GM12878 (cell line): ENCODE results near the gene CSDE1. TPM values are rescaled to one million over a fixed set of nuclear protein-coding genes. Genes with fewer than 3 reads are reported as not detected.

ENCODE experiments used
- ATAC-seq: fragments of 200-7000 bp; cut with Tn5 transposase; 3 replicates; pipeline ENCODE4 v1.9.1; 2020; ENCODE audit warnings: mild to moderate bottlenecking, moderate library complexity
- BruUV-seq: library from RNA; stranded (reverse); fragments of 400-500 nt; replicated peaks from 2 replicates; lab custom pipeline; 2021; lab: Mats Ljungman, UMichigan
- CTCF ChIA-PET: fragments of 300-600 bp; sonication (Branson Sonifier 250); formaldehyde crosslinking; extraction: SDS; loops from one replicate; lab custom pipeline; 2021; ENCODE audit warnings: inconsistent platforms; lab: Yijun Ruan, JAX
- POLR2A ChIA-PET: fragments of 350-600 bp; formaldehyde crosslinking; extraction: SDS; loops from one replicate; lab custom pipeline; 2021; ENCODE audit warnings: inconsistent platforms; lab: Charles Lee
- RAD21 ChIA-PET: fragments of 300-600 bp; sonication (Branson Sonifier 250); formaldehyde crosslinking; loops from one replicate; lab custom pipeline; 2023; ENCODE audit warnings: antibody characterized with exemption; ENCODE audit not compliant: unreplicated experiment; lab: Charles Lee
- SMC1A ChIA-PET: fragments of 300-600 bp; sonication (Branson Sonifier 250); formaldehyde crosslinking; loops from one replicate; lab custom pipeline; 2023; ENCODE audit not compliant: unreplicated experiment, uncharacterized antibody; lab: Charles Lee
- DNase-seq: peaks from one replicate; pipeline ENCODE4 v3.0.0-alpha.2; 2011; ENCODE audit warnings: low read depth, low spot score
- FAIRE-seq: peaks from 3 replicates; lab custom pipeline; 2011; peaks lifted over from hg19 to GRCh38; lab: Jason Lieb, UNC
- H2AFZ ChIP-seq: 2 replicates; pipeline ENCODE4 v1.6.0; 2011; ENCODE audit warnings: low read depth, low read length, control low read depth; ENCODE audit not compliant: control insufficient read depth
- H3K27ac ChIP-seq: 2 replicates; pipeline ENCODE4 v1.5.1; 2011; ENCODE audit warnings: control low read depth; ENCODE audit not compliant: control insufficient read depth, insufficient read depth
- H3K27me3 ChIP-seq, 2 experiments: replicated peaks in 1 of 2; 2 replicates each; pipeline versions ENCODE4 v1.6.0 to v1.6.1; 2011; ENCODE audit warnings: low read length in 1 of 2; ENCODE audit not compliant: control insufficient read depth in 2 of 2, insufficient read depth in 2 of 2
- H3K36me3 ChIP-seq, 2 experiments: 2 replicates each; pipeline ENCODE4 v1.5.1; 2011; ENCODE audit warnings: low read length in 1 of 2; ENCODE audit not compliant: control insufficient read depth in 2 of 2, insufficient read depth in 2 of 2
- H3K4me1 ChIP-seq: 2 replicates; pipeline ENCODE4 v1.6.1; 2011; ENCODE audit warnings: mild to moderate bottlenecking, low read length, moderate library complexity, mixed read lengths; ENCODE audit not compliant: control insufficient read depth, insufficient read depth
- H3K4me2 ChIP-seq: 2 replicates; pipeline ENCODE4 v1.6.0; 2011; ENCODE audit warnings: control low read depth; ENCODE audit not compliant: control insufficient read depth, insufficient read depth
- H3K4me3 ChIP-seq: fragments of 200-600 bp; sonication (generic); 2 replicates; pipeline ENCODE4 v1.5.1; 2016
- H3K79me2 ChIP-seq: 2 replicates; pipeline ENCODE4 v1.6.0; 2011; ENCODE audit warnings: low read length; ENCODE audit not compliant: control insufficient read depth, insufficient read depth
- H3K9ac ChIP-seq: 2 replicates; pipeline ENCODE4 v1.8.0; 2011; ENCODE audit warnings: low read length, control low read depth, mixed read lengths; ENCODE audit not compliant: control insufficient read depth, insufficient read depth
- H3K9me3 ChIP-seq: replicated peaks from 3 replicates; pipeline ENCODE4 v1.5.1; 2011; ENCODE audit warnings: mild to moderate bottlenecking, low read length; ENCODE audit not compliant: control insufficient read depth, insufficient read depth
- H4K20me1 ChIP-seq: 2 replicates; pipeline ENCODE4 v1.6.0; 2011; ENCODE audit not compliant: control insufficient read depth, insufficient read depth
- WGBS: methylation state at CpG from one replicate; pipeline ENCODE4 v1.1.6; 2016; ENCODE audit warnings: low lambda C conversion rate; ENCODE audit not compliant: insufficient replicate concordance, insufficient coverage; ENCODE audit errors: missing lambda C conversion rate; 5-methylcytosine and 5-hydroxymethylcytosine counted together
- in situ Hi-C: fragments of 300-500 bp; cut with MboI; formaldehyde crosslinking; loops from 9 replicates; pipeline ENCODE4 v1.14.3; 2018; ENCODE audit warnings: mixed read lengths
- intact Hi-C: fragments of 100-400 bp; cut with micrococcal nuclease; formaldehyde crosslinking; loops from one replicate; pipeline ENCODE4 v1.14.2; 2022; ENCODE audit not compliant: unreplicated experiment
- polyA plus RNA-seq, 11 experiments: library from polyadenylated mRNA; depleted of rRNA in 4 of 11; unstranded in 6 of 11; stranded (reverse) in 5 of 11; fragments of >200 nt; fragmentation: Nextera tagmentation in 4 of 11; fragmentation: Illumina TruSeq in 1 of 11; extraction: Ambion mirVana in 4 of 11; extraction: Trizol in 1 of 11; gene quantifications; 1 replicate in 1 of 11; 2 replicates in 10 of 11; pipeline versions ENCODE4 v1.2.1 to v1.2.3, GENCODE V29; 2011 to 2016; ENCODE audit warnings: inconsistent platforms in 2 of 11, missing spikeins in 2 of 11, low read depth in 1 of 11
- total RNA-seq, 4 experiments: library from RNA; depleted of rRNA in 3 of 4; stranded (reverse); fragments of >200 nt in 3 of 4; fragmentation: Illumina TruSeq in 1 of 4; extraction: Trizol in 1 of 4; gene quantifications; 2 replicates each; pipeline versions ENCODE4 v1.2.1 to v1.2.3, GENCODE V29; 2013 to 2021
- TF ChIP-seq, protein P1 (sequence below): IDR thresholded peaks from 2 replicates; pipeline ENCODE4 v1.6.1; 2012; ENCODE audit warnings: improper control_type of control experiment, low read depth, low read length; ENCODE audit not compliant: insufficient replicate concordance
- TF ChIP-seq, protein P2 (sequence below): fragments of 450-650 bp; IDR thresholded peaks from 2 replicates; pipeline ENCODE4 v1.6.1; 2017; ENCODE audit warnings: mild to moderate bottlenecking, moderate library complexity

Gene CSDE1
- total and polyA plus RNA-seq, 10 of the 15 experiments (the other 5 are each of a cell fraction or from before 2014, with no cell fraction given), result 130 to 390 (median 246) TPM

DNA sequence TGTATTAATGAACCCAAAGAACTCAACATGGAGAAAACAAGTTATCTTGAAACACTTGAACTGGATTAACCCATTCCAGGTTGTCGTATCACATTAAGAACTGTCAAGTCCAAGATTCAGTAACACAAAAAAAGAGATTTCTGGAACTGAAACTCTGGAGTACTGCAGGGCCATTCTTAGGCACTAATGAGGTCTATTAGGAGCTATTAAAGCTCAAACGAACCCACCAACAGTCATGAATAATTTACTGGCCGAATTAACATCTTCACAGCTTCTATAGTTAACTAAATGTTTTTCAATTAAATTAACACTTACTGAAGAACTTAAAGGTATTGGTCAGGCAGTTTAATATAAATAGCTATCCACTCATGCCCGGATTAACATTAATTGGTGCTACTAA is 4.6 kb downstream of the CSDE1 start (continued):
- TF ChIP-seq, protein P1, sequence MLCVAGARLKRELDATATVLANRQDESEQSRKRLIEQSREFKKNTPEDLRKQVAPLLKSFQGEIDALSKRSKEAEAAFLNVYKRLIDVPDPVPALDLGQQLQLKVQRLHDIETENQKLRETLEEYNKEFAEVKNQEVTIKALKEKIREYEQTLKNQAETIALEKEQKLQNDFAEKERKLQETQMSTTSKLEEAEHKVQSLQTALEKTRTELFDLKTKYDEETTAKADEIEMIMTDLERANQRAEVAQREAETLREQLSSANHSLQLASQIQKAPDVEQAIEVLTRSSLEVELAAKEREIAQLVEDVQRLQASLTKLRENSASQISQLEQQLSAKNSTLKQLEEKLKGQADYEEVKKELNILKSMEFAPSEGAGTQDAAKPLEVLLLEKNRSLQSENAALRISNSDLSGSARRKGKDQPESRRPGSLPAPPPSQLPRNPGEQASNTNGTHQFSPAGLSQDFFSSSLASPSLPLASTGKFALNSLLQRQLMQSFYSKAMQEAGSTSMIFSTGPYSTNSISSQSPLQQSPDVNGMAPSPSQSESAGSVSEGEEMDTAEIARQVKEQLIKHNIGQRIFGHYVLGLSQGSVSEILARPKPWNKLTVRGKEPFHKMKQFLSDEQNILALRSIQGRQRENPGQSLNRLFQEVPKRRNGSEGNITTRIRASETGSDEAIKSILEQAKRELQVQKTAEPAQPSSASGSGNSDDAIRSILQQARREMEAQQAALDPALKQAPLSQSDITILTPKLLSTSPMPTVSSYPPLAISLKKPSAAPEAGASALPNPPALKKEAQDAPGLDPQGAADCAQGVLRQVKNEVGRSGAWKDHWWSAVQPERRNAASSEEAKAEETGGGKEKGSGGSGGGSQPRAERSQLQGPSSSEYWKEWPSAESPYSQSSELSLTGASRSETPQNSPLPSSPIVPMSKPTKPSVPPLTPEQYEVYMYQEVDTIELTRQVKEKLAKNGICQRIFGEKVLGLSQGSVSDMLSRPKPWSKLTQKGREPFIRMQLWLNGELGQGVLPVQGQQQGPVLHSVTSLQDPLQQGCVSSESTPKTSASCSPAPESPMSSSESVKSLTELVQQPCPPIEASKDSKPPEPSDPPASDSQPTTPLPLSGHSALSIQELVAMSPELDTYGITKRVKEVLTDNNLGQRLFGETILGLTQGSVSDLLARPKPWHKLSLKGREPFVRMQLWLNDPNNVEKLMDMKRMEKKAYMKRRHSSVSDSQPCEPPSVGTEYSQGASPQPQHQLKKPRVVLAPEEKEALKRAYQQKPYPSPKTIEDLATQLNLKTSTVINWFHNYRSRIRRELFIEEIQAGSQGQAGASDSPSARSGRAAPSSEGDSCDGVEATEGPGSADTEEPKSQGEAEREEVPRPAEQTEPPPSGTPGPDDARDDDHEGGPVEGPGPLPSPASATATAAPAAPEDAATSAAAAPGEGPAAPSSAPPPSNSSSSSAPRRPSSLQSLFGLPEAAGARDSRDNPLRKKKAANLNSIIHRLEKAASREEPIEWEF, result no peak
- TF ChIP-seq, all 136 proteins: peak for 1

DNA sequence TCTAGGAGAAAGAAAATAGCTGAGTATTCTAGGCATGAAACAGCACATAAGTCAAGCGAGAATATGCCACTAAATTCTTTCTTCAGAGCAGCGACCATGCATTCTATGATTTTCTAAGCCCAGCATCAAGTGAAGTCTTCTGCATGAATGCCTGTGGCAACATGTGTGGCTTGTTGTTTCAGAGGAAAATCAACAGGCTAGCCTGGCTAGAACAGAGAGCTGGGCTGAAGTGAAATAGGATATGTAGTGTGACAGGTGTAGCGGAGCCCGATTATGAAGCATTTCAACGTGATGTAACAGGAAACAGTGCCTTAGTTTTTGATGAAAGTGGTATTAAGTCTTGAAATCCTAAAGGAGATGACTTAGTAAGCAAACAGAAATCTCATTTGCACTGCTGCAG is 7.0 kb downstream of the CSDE1 start:
- ATAC-seq (no peak), FAIRE-seq (no peak), DNase-seq (no peak)
- Histone ChIP-seq H3K36me3 (peaks cover 0 to 8% of the 10 kb centered on the region in 2 experiments; a peak in 3 of 4 replicates), H3K9ac (no peak overlapping the region), H2AFZ (no peak overlapping the region), H3K27me3 (no peaks in the 10 kb centered on the region), H3K27ac (no peak overlapping the region), H3K4me3 (no peak overlapping the region), H3K9me3 (no peaks in the 10 kb centered on the region), H3K4me1 (peaks cover 26% of the 10 kb centered on the region), H3K4me2 (peak overlapping the region; percentile 2; the same call in 1 of the 2 replicates), H3K79me2 (peaks cover 100% of the 10 kb centered on the region), H4K20me1 (peaks cover 12% of the 10 kb centered on the region)
- RAD21 ChIA-PET, result interaction anchor here (0.6 kb wide), 1 partner anchor 85 kb away, joined by 4 read pairs; no protein-coding TSS in a partner anchor
- in situ Hi-C loops (no loop called here), intact Hi-C loops (no loop called here)
- SMC1A ChIA-PET, result interaction anchor here (0.9 to 1.3 kb wide), 5 partner anchors 10 to 239 kb away, joined by 3 to 7 read pairs (median 4); partner anchors contain the start of gene NRAS
- POLR2A ChIA-PET, result interaction anchor here (1.4 kb wide), 1 partner anchor 34 kb away, joined by 4 read pairs; the partner anchor contains the start of gene NRAS
- 16% methylated on average over 5 of the region's 5 CpGs for WGBS
- CTCF ChIA-PET, result interaction anchor here (1.0 to 2.9 kb wide), 4 partner anchors 9 to 35 kb away, joined by 3 to 14 read pairs (median 4); partner anchors contain the start of gene NRAS
- TF ChIP-seq, protein P2, sequence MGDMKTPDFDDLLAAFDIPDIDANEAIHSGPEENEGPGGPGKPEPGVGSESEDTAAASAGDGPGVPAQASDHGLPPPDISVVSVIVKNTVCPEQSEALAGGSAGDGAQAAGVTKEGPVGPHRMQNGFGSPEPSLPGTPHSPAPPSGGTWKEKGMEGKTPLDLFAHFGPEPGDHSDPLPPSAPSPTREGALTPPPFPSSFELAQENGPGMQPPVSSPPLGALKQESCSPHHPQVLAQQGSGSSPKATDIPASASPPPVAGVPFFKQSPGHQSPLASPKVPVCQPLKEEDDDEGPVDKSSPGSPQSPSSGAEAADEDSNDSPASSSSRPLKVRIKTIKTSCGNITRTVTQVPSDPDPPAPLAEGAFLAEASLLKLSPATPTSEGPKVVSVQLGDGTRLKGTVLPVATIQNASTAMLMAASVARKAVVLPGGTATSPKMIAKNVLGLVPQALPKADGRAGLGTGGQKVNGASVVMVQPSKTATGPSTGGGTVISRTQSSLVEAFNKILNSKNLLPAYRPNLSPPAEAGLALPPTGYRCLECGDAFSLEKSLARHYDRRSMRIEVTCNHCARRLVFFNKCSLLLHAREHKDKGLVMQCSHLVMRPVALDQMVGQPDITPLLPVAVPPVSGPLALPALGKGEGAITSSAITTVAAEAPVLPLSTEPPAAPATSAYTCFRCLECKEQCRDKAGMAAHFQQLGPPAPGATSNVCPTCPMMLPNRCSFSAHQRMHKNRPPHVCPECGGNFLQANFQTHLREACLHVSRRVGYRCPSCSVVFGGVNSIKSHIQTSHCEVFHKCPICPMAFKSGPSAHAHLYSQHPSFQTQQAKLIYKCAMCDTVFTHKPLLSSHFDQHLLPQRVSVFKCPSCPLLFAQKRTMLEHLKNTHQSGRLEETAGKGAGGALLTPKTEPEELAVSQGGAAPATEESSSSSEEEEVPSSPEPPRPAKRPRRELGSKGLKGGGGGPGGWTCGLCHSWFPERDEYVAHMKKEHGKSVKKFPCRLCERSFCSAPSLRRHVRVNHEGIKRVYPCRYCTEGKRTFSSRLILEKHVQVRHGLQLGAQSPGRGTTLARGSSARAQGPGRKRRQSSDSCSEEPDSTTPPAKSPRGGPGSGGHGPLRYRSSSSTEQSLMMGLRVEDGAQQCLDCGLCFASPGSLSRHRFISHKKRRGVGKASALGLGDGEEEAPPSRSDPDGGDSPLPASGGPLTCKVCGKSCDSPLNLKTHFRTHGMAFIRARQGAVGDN, result no peak
- no TSS peak for BruUV-seq
